Measurements from ENCODE around the gene NINJ1. TPM values are rescaled to one million over a fixed set of nuclear protein-coding genes. Genes with fewer than 3 reads are reported as not detected.

The NINJ1 gene
- total RNA-seq, 1 donor from 2014 or later = 53.7 TPM

GRCh38 chr9:93077811-93078210, 56.2 kb downstream of the NINJ1 start:
- Histone ChIP-seq H3K36me3 (no peaks in the 10 kb centered on the region), H3K9me3 (replicated peaks) (no peaks in the 10 kb centered on the region), H3K27ac (replicated peaks) (no peak overlapping the region), H3K4me1 (peaks cover 1% of the 10 kb centered on the region), H3K27me3 (ENCODE audit: low read depth) (no peaks in the 10 kb centered on the region), H3K4me3 (no peak overlapping the region)
- TF ChIP-seq CTCF (IDR thresholded peaks at IDR 0.05; ENCODE audit: borderline replicate concordance) = no peak
- no peak for DNase-seq
- intact Hi-C loops (cut with micrococcal nuclease) = no loop called here

GRCh38 chr9:93077367-93077766, 56.7 kb downstream of the NINJ1 start:
- no peaks in the 10 kb centered on the region for H3K36me3 ChIP-seq
- no peak for TF ChIP-seq CTCF (IDR thresholded peaks at IDR 0.05; ENCODE audit: borderline replicate concordance)

GRCh38 chr9:93076792-93077128, 57.3 kb downstream of the NINJ1 start:
- Histone ChIP-seq H3K4me3 (no peak overlapping the region), H3K4me1 (peaks cover 12% of the 10 kb centered on the region), H3K27ac (replicated peaks) (no peak overlapping the region), H3K36me3 (no peaks in the 10 kb centered on the region), H3K9me3 (replicated peaks) (no peaks in the 10 kb centered on the region), H3K27me3 (ENCODE audit: low read depth) (no peaks in the 10 kb centered on the region)
- no peak for TF ChIP-seq CTCF (IDR thresholded peaks at IDR 0.05; ENCODE audit: borderline replicate concordance)
- intact Hi-C loops (cut with micrococcal nuclease) = no loop called here
- DNase-seq = no peak

More at GRCh38 chr9:93077367-93077766, 56.7 kb downstream of the NINJ1 start:
- DNase-seq = no peak
- no peak overlapping the region for H3K4me3 ChIP-seq
- no peaks in the 10 kb centered on the region for H3K27me3 ChIP-seq (ENCODE audit: low read depth)
- H3K9me3 ChIP-seq (replicated peaks) = no peaks in the 10 kb centered on the region
- intact Hi-C loops (cut with micrococcal nuclease) = no loop called here
- no peak overlapping the region for H3K27ac ChIP-seq (replicated peaks)
- H3K4me1 ChIP-seq = peaks cover 5% of the 10 kb centered on the region

- no peaks in the 10 kb centered on the region for H3K27me3 ChIP-seq (ENCODE audit: low read depth)
- H3K36me3 ChIP-seq = no peaks in the 10 kb centered on the region
- intact Hi-C loops (cut with micrococcal nuclease) = no loop called here
- H3K9me3 ChIP-seq (replicated peaks) = no peaks in the 10 kb centered on the region
- H3K4me1 ChIP-seq = peaks cover 13% of the 10 kb centered on the region
- TF ChIP-seq CTCF (IDR thresholded peaks at IDR 0.05; ENCODE audit: borderline replicate concordance) = no peak
- H3K4me3 ChIP-seq = no peak overlapping the region
- no peak for DNase-seq
- no peak overlapping the region for H3K27ac ChIP-seq (replicated peaks)
Measured at GRCh38 chr9:93076101-93076791, 57.8 kb downstream of the NINJ1 start.

- DNase-seq = peak; percentile 44
- Histone ChIP-seq H3K9me3 (replicated peaks) (no peaks in the 10 kb centered on the region), H3K27me3 (ENCODE audit: low read depth) (no peaks in the 10 kb centered on the region), H3K4me3 (no peak overlapping the region), H3K27ac (replicated peaks) (no peak overlapping the region), H3K4me1 (peaks cover 20% of the 10 kb centered on the region), H3K36me3 (no peaks in the 10 kb centered on the region)
- TF ChIP-seq CTCF (IDR thresholded peaks at IDR 0.05; ENCODE audit: borderline replicate concordance) = no peak
- intact Hi-C loops (cut with micrococcal nuclease) = no loop called here
Measured at GRCh38 chr9:93072383-93072795, 61.7 kb downstream of the NINJ1 start.

Other genes starting within 250 kb of the NINJ1 start
- gene FGD3, start 186.7 kb downstream of the NINJ1 start, total RNA-seq = 1.8 TPM
- gene SUSD3, start 75.5 kb downstream of the NINJ1 start, total RNA-seq = 0.60 TPM
- 35.8 TPM for gene CARD19, start 38.0 kb downstream of the NINJ1 start, total RNA-seq
- gene WNK2, start 49.9 kb upstream of the NINJ1 start, total RNA-seq = 218 TPM

Data from left ventricle myocardium inferior (tissue), 1 donor.